Erythroblast (primary cell): ENCODE data around the gene PLEKHO2.

Source experiments
- GATA1 ChIP-seq: IDR thresholded peaks from 2 replicates; pipeline ENCODE4 v1.6.1; 2011; ENCODE audit warnings: low read depth, mild to moderate bottlenecking, control low read depth, low read length, moderate library complexity
- POLR2A ChIP-seq: IDR thresholded peaks from 2 replicates; pipeline ENCODE4 v1.6.1; 2011; ENCODE audit warnings: mild to moderate bottlenecking, low read length

DNA sequence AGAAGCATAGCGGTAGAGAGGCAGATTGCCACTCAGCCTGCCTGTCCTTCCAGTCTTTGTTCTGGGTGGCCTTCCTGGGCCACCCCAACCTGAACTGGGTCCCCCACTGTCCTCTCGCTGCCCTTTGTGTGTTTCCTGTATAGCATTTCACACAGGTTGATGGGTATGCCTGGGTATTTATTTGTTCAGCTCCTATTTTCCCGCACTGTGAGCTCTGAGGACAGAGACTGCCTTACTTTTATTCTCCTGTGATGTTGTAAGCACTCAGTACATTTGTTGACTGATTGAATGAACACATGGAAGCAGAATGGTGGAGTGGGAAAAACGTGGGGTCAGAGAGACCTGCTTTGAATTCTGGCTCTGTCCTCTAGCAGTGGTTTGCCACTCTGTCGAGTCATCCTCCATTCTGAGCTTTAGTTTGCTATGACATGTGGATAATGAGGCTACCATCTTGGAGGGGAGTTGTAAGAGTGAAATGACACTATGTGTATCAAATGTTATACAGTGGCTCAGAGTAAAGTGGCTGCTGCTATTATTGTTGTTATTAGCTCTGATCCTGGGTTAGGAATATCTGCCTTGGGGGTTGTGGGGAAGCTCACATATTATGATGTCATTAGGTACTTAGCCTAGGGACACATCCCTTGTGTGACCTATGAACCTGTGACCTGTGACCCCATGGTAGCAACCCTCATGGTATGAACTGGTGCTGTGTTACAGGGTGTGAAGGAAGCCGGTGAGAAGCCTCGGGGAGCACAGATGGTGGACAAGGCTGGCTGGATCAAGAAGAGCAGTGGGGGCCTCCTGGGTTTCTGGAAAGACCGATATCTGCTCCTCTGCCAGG, 6.4 kb downstream of the PLEKHO2 start:
- no peak for TF ChIP-seq POLR2A
- no peak for TF ChIP-seq GATA1
